ENCODE measurements around the gene SYT1.

SYT1 gene

DNA sequence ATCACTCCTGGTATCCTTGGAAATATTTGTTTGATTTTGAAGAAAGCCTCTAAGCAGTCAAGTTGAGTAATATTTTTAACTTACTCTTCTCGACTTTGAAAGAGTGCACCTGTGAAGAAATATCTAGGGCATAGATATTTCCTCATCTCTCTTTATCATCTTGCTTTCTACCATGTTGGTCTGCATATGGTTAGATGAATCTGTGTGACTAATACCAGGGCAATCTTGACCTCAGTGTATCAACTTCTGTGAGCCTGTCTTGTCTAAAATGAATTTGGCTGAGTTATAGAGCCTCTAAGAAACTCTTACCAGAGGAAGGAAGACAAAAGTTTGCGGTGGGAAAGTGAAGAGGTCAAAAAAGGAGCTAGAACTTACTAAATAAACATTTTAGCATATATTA is 68.4 kb downstream of the SYT1 start:
- H3K36me3 ChIP-seq (ENCODE audit: insufficient read depth, low read length) = no peaks in the 10 kb centered on the region
- no peaks in the 10 kb centered on the region for H3K79me2 ChIP-seq (ENCODE audit: control insufficient read depth, insufficient read depth, low read length, unreplicated experiment)
- H3K4me3 ChIP-seq (ENCODE audit: low read depth, low read length) = no peak overlapping the region
- no peaks in the 10 kb centered on the region for H3K27me3 ChIP-seq (ENCODE audit: insufficient read depth, low read length)
- no peak overlapping the region for H3K27ac ChIP-seq (ENCODE audit: low read depth, low read length)
- H3K4me1 ChIP-seq (ENCODE audit: control insufficient read depth, insufficient read depth, low read length, unreplicated experiment) = no peaks in the 10 kb centered on the region
- H2AFZ ChIP-seq (ENCODE audit: low read length, unreplicated experiment) = no peak overlapping the region

DNA sequence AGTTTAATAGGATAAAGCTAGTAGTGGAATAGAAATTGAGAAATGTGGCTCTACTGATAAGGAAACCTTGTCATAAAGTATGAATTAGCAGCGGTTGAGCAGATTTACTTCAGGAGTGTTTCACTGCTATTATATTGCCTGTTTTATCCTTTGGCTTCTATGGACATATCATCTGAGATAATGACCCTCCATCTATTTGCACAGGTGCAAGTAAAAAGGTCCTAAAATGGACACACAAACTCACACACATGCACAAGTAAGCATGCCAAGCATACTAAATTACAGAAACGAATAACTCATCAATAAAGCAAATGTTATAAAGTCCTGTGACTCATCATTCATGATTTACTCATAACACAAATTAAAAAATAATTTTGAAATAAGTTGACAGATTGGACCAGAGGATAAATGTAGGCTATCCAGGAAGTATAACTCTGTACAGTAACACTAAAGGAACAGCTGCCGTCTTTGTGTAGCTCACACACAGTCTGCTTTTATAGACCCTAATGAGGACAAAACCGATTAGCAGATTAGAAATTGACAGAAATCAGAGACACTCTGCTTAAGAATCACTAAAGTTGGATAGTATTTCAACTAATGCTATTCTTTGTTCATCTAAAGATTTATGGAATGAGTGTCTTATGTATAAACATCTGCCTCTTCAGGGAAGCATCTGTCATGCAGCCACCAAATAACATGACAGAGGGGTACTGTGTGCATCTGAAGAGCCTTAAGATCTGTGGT is 73.9 kb downstream of the SYT1 start:
- no peaks in the 10 kb centered on the region for H3K27me3 ChIP-seq (ENCODE audit: insufficient read depth, low read length)
- H3K27ac ChIP-seq (ENCODE audit: low read depth, low read length) = no peak overlapping the region
- H3K4me3 ChIP-seq (ENCODE audit: low read depth, low read length) = no peak overlapping the region
- H3K36me3 ChIP-seq (ENCODE audit: insufficient read depth, low read length) = 0 out of 2 replicates have a peak, but pooled peaks cover 3% of the 10 kb centered on the region
- no peaks in the 10 kb centered on the region for H3K79me2 ChIP-seq (ENCODE audit: control insufficient read depth, insufficient read depth, low read length, unreplicated experiment)
- H3K4me1 ChIP-seq (ENCODE audit: control insufficient read depth, insufficient read depth, low read length, unreplicated experiment) = no peaks in the 10 kb centered on the region
- H2AFZ ChIP-seq (ENCODE audit: low read length, unreplicated experiment) = no peak overlapping the region

DNA sequence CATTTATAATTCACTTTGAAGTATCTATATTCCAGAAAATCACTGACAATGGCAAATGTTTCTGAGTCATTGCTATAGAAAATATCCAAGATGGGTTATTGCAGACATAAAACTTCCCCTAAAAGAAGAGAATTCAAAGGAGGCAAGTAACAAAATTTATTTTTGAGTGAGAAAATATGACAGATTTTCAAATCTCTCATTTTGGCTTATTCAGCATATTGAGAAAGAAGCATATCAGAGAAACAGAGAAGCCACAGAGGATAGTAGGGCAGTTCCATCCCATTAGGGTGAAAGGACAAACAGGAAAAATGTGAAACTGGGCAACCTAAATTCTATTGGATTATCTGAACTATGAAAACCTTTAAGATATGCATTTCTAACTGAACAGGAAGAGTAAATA is 85.0 kb downstream of the SYT1 start:
- H3K27me3 ChIP-seq (ENCODE audit: insufficient read depth, low read length) = no peaks in the 10 kb centered on the region
- H3K79me2 ChIP-seq (ENCODE audit: control insufficient read depth, insufficient read depth, low read length, unreplicated experiment) = no peaks in the 10 kb centered on the region
- no peaks in the 10 kb centered on the region for H3K4me1 ChIP-seq (ENCODE audit: control insufficient read depth, insufficient read depth, low read length, unreplicated experiment)
- no peak overlapping the region for H3K4me3 ChIP-seq (ENCODE audit: low read depth, low read length)
- no peak overlapping the region for H3K27ac ChIP-seq (ENCODE audit: low read depth, low read length)
- peaks cover 4% of the 10 kb centered on the region for H3K36me3 ChIP-seq (ENCODE audit: insufficient read depth, low read length)
- no peak overlapping the region for H2AFZ ChIP-seq (ENCODE audit: low read length, unreplicated experiment)

DNA sequence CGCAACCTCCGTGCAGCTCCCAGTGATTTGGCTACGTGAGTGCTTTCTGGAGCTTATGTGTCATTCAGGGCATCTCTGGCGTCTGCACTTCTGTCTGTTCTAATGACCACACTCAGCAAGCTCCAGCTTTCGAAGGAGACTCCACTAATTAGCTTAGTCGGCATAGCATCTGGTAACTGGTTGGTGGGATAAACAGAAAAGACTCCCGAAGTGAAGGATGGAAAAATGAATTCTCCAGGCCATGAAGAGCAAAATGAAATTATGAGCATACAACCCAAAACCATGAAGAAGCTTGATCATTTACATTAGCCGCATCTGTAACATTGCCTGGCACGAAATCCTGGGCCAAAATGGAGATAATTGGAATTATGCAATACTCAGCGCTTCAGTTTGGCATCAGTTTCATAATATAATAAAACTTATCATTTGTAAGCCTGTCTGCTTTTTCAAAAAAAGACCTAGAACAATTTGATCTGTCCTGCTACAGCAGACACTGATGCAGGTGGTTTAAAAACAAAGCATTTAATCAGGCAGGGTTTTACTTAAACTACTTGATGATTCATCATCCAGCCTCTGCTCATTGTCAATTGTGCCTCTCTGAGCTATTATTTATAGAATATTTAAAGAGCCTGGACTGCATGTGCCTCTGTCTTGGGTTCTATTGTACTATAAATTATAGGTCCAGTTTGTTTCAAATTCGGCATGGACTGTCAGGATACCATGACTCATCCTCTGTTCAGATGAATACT is 87.4 kb downstream of the SYT1 start:
- H3K4me3 ChIP-seq (ENCODE audit: low read depth, low read length) = no peak overlapping the region
- no peak overlapping the region for H2AFZ ChIP-seq (ENCODE audit: low read length, unreplicated experiment)
- H3K27ac ChIP-seq (ENCODE audit: low read depth, low read length) = no peak overlapping the region

DNA sequence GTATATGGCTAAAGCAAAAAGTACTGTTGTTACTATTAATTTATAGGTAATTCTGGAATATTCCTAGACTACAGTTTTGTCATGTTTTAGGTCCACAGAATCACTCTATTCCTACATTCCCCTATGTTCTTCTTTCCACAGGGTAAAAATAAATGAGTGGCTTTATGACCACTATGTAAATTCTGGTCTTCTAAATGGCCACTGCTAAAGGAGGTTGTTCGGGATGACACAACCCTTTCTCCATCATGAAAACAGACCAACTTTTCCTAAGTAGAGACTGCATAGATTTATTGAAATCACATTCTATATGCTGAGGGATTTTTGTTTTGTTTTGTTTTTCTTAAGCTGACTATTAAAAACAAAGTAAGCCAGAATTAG is 88.0 kb downstream of the SYT1 start:
- H3K27me3 ChIP-seq (ENCODE audit: insufficient read depth, low read length) = no peaks in the 10 kb centered on the region
- no peaks in the 10 kb centered on the region for H3K4me1 ChIP-seq (ENCODE audit: control insufficient read depth, insufficient read depth, low read length, unreplicated experiment)
- H3K36me3 ChIP-seq (ENCODE audit: insufficient read depth, low read length) = no peaks in the 10 kb centered on the region; the same call in 1 of the 2 replicates
- H3K4me3 ChIP-seq (ENCODE audit: low read depth, low read length) = no peak overlapping the region
- no peaks in the 10 kb centered on the region for H3K79me2 ChIP-seq (ENCODE audit: control insufficient read depth, insufficient read depth, low read length, unreplicated experiment)
- no peak overlapping the region for H2AFZ ChIP-seq (ENCODE audit: low read length, unreplicated experiment)
- H3K27ac ChIP-seq (ENCODE audit: low read depth, low read length) = no peak overlapping the region

More for the DNA sequence above, 87.4 kb downstream of the SYT1 start:
- Histone ChIP-seq H3K79me2 (ENCODE audit: control insufficient read depth, insufficient read depth, low read length, unreplicated experiment) (no peaks in the 10 kb centered on the region), H3K4me1 (ENCODE audit: control insufficient read depth, insufficient read depth, low read length, unreplicated experiment) (no peaks in the 10 kb centered on the region), H3K36me3 (ENCODE audit: insufficient read depth, low read length) (peaks cover 3% of the 10 kb centered on the region), H3K27me3 (ENCODE audit: insufficient read depth, low read length) (no peaks in the 10 kb centered on the region)

DNA sequence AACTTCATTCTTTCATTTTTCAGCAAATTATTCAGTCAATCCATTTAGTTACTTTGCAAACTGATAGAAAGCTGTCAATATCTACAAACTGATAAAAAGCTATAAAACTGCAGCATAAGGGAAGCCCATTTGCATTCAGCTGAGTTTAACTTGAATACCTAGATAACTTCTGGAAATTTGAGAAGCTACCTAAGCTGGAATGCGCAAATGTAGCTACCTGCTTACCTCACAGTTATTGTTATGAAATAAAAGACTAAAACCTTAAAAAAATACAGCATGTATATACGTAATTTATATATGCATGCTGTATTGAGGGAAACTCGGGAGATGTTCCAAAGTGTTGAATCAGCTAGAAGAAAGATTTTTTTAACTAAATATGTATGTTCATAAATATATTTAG is 94.4 kb downstream of the SYT1 start:
- Histone ChIP-seq H3K4me1 (ENCODE audit: control insufficient read depth, insufficient read depth, low read length, unreplicated experiment) (peaks cover 9% of the 10 kb centered on the region), H3K27me3 (ENCODE audit: insufficient read depth, low read length) (no peaks in the 10 kb centered on the region), H3K79me2 (ENCODE audit: control insufficient read depth, insufficient read depth, low read length, unreplicated experiment) (no peaks in the 10 kb centered on the region), H3K36me3 (ENCODE audit: insufficient read depth, low read length) (peaks cover 5% of the 10 kb centered on the region), H3K27ac (ENCODE audit: low read depth, low read length) (no peak overlapping the region), H3K4me3 (ENCODE audit: low read depth, low read length) (no peak overlapping the region), H2AFZ (ENCODE audit: low read length, unreplicated experiment) (no peak overlapping the region)

DNA sequence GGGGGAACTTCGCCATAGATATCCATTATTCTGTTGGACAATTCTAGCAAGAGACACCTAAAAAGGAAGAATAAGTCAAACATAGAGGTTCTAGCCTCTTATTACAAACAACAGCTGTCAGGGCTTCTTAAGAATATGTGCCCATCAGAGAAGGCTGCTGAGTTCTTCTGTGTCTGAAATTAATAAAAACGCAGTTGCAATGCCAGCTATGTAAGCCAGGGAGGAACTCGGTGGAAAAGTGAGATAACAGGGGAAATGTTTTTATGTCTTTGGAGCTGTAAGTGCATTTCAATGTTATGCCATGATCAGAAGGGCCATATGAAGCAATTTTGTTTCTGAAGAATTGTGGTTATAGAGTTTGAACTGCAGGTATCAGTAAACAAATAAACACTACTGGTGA is 95.0 kb downstream of the SYT1 start:
- H3K79me2 ChIP-seq (ENCODE audit: control insufficient read depth, insufficient read depth, low read length, unreplicated experiment) = no peaks in the 10 kb centered on the region
- H3K27ac ChIP-seq (ENCODE audit: low read depth, low read length) = no peak overlapping the region
- H2AFZ ChIP-seq (ENCODE audit: low read length, unreplicated experiment) = peak overlapping the region; percentile 13
- no peak overlapping the region for H3K4me3 ChIP-seq (ENCODE audit: low read depth, low read length)
- H3K36me3 ChIP-seq (ENCODE audit: insufficient read depth, low read length) = peaks cover 5% of the 10 kb centered on the region
- peaks cover 13% of the 10 kb centered on the region for H3K4me1 ChIP-seq (ENCODE audit: control insufficient read depth, insufficient read depth, low read length, unreplicated experiment)
- H3K27me3 ChIP-seq (ENCODE audit: insufficient read depth, low read length) = no peaks in the 10 kb centered on the region

DNA sequence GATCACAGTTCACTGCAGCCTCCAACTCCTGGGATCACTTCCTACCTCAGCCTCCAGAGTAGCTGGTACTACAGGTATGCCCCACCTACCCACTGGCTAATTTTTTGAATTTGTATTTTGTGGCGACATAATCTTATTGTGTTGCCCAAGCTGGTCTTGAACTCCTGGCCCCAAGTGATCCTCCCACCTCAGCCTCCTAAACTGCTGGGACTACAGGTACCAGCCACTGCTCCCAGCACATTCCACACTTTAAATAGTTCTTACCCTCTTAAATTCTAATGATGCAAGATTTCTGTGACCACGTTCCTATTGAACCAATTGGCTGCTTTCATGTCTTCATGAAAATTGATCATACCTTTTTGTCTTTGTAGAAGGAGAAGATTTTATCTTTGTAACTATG is 96.6 kb downstream of the SYT1 start:
- Histone ChIP-seq H3K4me1 (ENCODE audit: control insufficient read depth, insufficient read depth, low read length, unreplicated experiment) (peaks cover 19% of the 10 kb centered on the region), H2AFZ (ENCODE audit: low read length, unreplicated experiment) (no peak overlapping the region), H3K4me3 (ENCODE audit: low read depth, low read length) (no peak overlapping the region), H3K79me2 (ENCODE audit: control insufficient read depth, insufficient read depth, low read length, unreplicated experiment) (no peaks in the 10 kb centered on the region), H3K27me3 (ENCODE audit: insufficient read depth, low read length) (no peaks in the 10 kb centered on the region), H3K27ac (ENCODE audit: low read depth, low read length) (no peak overlapping the region), H3K36me3 (ENCODE audit: insufficient read depth, low read length) (peaks cover 5% of the 10 kb centered on the region)

DNA sequence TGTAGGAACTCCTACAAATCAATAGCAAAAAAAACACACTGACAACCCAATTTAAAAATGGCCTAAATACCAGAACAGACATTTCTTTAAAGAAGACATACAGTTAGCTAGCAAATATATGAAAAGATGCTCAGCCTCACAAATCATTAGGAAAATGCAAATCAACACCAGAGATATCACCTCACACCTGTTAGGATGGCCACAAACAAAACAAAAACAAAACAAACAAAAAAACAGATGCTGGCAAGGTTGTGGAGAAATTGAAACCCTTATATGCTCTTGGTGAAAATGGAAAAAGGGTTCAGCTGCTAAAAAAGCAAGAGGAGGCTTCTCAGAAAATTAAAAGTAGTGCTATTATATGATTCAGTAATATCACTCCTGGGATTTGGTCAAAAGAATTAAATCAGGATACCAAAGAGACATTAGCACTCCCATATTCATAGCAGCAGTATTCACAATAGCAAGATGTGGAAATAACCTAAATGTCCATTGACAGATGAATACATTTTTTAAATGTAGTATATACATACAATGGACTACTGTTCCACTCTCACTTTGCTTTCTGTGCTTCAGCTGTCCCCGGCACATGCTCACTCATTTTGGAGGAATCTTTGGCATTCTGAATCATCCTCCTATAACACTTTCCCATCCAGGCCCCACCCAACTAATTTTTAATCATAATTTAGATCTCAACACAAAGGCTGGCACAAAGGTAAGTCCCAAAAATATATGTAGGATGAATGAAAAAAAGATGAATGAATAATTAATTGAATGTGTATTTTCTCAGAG is 99.1 kb downstream of the SYT1 start:
- Histone ChIP-seq H3K27ac (ENCODE audit: low read depth, low read length) (peak overlapping the region; percentile 63), H3K79me2 (ENCODE audit: control insufficient read depth, insufficient read depth, low read length, unreplicated experiment) (no peaks in the 10 kb centered on the region), H3K4me3 (ENCODE audit: low read depth, low read length) (peak overlapping the region; percentile 65), H3K27me3 (ENCODE audit: insufficient read depth, low read length) (no peaks in the 10 kb centered on the region), H2AFZ (ENCODE audit: low read length, unreplicated experiment) (peak overlapping the region; percentile 74), H3K4me1 (ENCODE audit: control insufficient read depth, insufficient read depth, low read length, unreplicated experiment) (peaks cover 22% of the 10 kb centered on the region), H3K36me3 (ENCODE audit: insufficient read depth, low read length) (peaks cover 5% of the 10 kb centered on the region)

DNA sequence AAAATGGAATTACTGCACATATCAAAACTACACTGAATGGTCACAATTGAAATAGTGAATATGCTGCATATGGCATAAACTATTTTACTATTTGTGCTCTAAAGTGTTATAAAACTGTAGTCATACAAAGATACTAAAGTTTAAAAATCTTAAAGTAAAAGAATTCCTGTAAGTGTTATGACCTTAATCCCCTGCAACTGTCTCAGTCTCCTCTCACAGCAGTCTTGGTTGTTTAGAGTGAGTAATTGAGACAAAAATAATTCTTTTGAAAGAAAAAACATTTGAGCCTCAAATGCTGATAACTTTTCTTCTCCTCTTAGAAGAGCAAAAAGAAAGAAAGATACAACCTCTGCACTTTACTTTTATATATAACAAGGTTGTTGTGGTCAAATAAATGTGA is 99.9 kb downstream of the SYT1 start:
- Histone ChIP-seq H2AFZ (ENCODE audit: low read length, unreplicated experiment) (peak overlapping the region; percentile 74), H3K27ac (ENCODE audit: low read depth, low read length) (peak overlapping the region; percentile 63), H3K36me3 (ENCODE audit: insufficient read depth, low read length) (peaks cover 5% of the 10 kb centered on the region), H3K4me3 (ENCODE audit: low read depth, low read length) (peak overlapping the region; percentile 65), H3K27me3 (ENCODE audit: insufficient read depth, low read length) (no peaks in the 10 kb centered on the region), H3K79me2 (ENCODE audit: control insufficient read depth, insufficient read depth, low read length, unreplicated experiment) (no peaks in the 10 kb centered on the region), H3K4me1 (ENCODE audit: control insufficient read depth, insufficient read depth, low read length, unreplicated experiment) (peaks cover 22% of the 10 kb centered on the region)

Data from ACC112 (cell line).